GM21723 (cell line): ENCODE measurements around the gene GPX5.
"Not testable (repeated sequence)": the region's sequence is repeated elsewhere in the genome, so short reads cannot be mapped to it uniquely, and the experiment has no call there.

Experiments used
- ATAC-seq: cut with Tn5 transposase; IDR thresholded peaks from one replicate; pipeline ENCODE4 v1.9.1; 2021; ENCODE audit warnings: mild to moderate bottlenecking, moderate library complexity; ENCODE audit not compliant: unreplicated experiment

The GPX5 gene, protein sequence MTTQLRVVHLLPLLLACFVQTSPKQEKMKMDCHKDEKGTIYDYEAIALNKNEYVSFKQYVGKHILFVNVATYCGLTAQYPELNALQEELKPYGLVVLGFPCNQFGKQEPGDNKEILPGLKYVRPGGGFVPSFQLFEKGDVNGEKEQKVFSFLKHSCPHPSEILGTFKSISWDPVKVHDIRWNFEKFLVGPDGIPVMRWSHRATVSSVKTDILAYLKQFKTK

DNA sequence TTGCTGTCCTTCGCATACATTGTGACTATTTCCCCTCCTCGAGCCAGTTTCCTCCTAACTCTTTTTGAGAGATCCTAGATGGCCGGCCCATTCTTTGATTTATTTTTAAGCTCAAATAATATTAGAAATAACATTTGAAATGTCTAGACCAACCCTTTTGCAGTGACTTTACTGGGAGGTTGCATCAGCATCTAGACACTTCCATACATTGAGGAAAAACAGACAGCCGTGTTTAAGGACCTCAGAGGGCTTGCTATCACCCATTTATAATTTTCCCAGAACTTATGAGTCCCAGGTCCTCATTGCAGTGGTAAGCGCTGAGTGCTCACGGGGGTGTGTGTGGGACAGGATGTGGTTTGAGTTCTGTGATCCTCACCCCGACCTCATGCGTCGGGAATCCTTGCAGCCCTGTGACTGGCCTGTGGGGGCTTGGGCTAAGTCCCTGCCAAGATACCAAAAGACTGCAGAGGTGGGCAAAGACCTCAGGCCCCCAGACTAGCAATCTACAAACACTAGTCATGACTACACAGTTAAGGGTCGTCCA lies at the start of gene GPX5:
GPX5 (plus strand) TSS at position 386 of the 544 bp plus-strand sequence; CDS start at position 519, 133 bp downstream.
- no peak for ATAC-seq

DNA sequence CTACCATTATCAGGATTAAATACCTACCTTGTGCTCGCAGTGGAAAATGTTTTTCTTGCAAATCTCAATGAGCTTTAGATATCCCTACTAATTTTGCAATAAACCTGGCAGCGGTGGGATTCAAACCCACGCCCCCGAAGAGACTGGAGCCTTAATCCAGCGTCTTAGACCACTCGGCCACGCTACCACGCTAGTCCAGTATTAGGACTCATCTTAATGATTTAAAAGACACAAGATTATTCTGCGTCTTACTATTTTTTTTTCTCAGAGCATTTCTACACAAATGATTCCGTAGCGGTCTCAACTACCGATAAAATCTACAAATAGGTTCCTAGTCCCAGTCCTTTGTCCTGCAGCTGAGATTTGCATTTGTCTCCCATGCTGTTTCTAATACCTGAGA lies 47.2 kb upstream of the GPX5 start:
- ATAC-seq, result no peak

DNA sequence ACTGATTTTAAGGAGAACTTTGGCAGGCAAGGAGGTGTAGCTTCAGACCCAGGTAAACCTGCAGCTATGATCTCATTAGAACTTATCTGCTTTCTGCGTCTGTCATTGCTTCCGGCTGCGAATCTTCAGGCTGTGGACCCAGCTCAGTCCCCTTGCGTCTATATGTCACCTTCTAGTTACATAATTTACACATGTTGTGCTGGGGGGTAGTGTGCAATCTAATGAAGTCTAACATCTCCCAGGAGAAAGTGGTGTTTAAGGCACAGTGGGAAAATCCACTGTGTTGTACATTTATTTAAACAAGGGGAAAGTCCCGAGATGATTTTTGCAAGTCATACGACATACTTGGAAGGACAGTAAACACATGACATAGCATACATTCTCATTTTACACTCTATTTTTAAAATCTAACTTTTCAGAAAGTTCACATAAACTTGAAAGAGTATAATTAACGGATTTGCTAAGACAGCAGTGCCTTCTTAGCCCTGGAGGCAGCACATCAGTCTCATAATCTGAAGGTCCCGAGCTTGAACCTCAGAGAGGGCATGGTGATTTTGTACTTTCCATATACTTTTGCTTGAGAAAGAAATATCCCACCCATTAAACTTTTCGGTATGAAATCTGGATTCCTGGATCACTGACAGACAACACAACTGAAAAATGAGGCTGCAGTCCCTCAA lies 45.3 kb upstream of the GPX5 start:
- no peak for ATAC-seq

DNA sequence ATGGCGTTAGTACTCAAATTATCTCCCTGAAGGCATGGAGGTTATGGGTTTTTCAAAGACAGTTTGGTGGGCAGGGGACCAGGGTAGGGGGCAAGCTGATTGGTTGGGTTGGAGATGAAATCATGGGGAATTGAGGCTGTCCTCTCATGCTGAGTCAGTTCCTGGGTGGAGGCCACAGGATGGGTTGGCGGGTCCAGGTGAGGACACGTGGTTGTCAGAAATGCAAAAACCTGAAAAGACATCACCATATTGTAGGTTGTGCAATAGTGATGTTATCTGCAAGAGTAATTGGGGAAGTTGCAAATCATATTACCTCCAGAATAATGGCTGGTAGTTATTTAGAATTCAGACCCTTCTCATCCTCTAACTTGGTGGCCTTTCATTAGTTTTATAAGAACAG lies 40.2 kb upstream of the GPX5 start:
- ATAC-seq, result no peak

DNA sequence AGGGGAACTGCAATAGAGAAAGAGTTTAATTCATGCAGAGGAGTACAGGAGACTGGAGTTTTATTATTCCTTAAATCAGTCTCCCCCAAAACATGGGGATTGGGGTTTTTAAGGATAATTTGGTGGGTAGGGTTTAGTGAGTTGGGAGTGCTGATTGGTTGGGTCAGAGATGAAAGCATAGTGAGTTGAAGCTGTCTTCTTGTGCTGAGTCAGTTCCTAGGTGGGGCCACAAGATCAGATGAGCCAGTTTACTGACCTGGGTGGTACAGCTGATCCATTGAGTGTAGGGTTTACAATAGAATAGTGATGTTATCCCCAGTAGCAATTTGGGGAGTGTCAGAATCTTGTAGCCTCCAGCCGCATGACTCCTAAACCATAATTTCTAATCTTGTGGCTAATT lies 39.1 kb upstream of the GPX5 start:
- no peak for ATAC-seq

DNA sequence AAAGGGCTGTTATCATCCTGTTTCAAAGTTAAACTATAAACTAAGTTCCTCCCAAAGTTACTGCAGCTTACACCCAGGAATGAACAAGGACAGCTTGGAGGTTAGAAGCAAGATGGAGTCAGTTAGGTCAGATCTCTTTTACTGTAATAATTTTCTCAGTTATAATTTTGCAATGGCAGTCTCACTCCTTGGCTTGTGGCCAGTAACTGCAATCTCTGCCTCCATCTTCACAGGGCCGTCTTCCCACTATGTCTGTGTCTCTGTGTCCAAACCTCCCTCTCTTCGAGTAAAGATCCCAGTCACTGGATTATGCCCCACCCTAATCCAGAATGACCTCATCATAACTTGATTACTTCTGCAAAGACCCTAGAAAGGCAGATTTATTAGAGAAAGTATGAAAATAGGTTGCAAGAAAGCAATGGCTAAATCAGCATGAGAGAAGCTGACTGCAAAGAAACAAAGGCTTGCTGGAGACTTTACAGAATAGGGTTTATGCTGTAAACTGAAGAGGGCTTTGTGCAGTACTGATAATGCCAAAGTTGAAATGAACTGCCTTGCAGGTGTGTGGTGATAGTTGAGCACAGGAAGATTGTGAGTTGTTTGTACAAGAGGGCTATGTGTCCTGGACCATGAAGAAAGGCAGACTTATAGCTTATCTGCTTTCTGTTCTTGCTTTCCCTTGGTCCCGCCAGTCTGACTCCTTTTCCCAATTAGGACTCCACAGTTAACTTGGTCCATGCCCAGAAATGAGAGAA lies 38.5 kb upstream of the GPX5 start:
- no peak for ATAC-seq

DNA sequence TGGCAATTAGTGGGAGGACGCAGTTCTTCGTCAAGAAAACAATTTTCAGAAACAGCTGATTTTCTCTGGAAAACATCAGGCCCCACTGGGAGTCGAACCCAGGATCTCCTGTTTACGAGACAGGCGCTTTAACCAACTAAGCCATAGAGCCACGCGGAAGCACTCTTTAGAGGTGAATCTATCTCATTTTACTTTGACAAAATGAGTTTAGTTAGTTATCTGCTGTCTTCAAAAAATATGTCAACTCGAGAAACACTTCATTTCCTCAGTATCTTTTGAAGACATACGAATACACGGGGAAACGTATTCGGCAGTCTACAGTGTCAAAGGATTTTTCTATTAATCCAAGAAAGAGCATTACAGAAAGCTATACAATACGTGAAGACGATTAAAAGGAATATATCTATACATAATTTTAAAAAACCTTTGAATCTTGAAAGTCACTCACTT lies 36.7 kb upstream of the GPX5 start:
- no peak for ATAC-seq

DNA sequence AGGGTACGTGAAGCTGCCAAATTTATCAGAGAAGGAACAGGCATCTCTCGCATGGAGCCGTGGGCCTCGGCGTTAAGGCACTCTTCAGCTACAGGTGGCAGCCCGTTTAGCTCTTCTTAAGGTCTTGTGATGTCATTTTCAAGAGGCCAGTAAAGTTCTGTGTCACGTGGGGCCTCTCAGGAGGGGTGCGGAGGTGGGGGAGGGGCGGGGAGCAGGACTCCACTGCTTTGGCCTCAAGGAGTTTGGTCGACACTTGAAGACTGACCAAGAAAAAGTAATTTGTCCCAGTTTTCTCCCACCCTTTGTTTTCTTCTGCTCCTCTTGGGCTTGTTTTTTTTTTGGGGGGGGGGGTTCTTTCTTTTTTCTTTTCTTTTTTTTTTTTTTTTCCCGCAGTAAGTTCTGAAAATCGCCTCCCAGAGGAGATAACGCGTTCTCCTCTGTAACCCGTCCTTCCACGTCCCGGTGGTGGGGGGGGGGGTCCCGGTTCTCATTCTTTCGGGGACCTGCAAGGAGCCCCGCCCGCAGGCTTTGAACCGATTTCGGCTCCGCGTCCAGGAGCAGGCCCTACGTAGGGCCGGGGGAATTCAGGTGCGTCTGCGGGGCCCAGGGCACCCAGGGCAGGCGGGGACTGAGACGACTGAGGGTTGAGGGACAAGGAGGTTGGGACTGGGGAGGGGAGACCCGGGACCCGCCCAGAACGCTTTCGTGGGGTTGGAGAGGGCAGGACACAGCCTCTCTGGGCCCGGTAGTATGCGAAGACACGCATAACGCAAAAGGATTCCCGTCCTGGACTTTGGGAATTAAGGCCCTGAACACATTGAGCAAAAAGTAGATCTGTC lies 36.1 kb upstream of the GPX5 start:
- peak; percentile 81 for ATAC-seq

DNA sequence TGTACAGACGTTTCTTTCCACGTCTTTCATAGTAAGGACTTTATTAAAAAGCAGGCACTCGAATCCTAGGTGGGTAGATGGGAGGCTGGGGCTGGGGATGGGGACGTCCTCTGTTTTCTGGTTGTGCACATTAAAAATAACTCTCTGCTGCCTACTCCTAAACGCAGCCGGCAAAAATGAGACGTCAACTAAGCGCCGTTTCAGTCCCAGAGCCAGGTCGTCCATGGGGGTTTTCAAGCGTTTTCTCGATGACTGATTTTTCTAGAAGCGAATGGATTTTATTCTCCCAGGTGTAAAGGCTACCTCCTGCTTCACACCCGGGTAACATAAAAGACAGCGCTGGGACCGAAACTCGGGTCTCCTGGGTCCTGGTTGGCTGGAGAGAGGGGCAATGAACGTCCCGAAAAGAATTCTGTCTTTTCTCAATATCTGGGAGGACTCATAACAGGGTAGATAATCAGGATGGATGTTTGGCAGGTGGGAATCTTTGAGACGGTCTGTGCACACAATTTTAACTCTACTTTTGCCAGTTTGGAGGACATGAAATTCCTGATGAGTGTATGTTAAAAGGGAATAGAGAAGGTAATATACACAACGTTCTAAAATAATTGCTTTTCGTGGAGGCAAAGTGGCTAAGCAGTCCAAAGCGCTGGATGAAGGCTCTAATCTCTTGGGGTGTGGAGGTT lies 35.3 kb upstream of the GPX5 start:
- peak; percentile 35 for ATAC-seq

DNA sequence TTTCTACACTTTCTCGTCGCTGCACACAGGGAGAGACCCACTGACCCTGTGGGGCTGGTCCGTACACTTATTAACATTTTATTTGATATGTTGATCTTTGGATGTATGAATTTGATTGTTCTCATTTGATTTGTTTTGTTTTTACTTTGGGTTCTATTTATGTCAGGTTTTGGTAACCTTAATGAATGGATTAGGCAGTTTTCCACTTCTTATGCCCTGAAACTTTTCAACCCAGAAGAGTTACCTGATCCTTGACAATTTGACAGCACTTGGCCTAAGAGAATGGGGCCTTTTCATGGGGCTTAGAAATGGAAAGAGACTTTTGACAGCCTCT lies 33.7 kb upstream of the GPX5 start:
- no peak for ATAC-seq

DNA sequence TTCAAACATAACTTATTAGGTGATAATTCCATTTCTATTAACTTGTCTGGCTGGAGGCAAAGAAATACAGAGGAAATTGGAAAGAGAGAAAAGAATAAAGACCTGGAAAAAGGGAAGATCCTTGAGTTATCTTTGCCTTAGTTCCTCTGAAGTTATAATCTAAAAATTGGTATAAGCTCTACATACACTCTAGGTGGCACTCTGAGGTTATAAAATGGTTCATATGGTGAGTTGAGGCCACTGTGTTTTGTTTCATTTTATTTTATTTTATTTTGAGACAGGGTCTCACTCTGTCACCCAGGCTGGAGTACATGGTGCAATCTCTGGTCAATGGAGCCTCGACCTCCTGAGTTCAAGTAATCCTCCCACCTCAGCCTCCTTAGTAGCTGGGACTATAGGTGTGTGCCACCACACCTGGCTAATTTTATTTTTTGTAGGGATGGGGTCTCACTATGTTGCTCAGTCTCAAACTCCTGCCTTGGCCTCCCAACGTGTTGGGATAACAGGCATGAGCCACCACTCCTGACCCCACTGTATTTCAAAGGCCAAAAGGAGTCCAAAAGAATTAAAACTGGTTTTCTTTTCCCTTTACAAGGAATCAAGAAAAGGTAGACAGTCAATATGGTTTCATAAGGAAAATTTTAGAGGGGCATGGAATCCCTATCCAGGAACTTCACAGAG lies 29.4 kb upstream of the GPX5 start:
- no peak for ATAC-seq

DNA sequence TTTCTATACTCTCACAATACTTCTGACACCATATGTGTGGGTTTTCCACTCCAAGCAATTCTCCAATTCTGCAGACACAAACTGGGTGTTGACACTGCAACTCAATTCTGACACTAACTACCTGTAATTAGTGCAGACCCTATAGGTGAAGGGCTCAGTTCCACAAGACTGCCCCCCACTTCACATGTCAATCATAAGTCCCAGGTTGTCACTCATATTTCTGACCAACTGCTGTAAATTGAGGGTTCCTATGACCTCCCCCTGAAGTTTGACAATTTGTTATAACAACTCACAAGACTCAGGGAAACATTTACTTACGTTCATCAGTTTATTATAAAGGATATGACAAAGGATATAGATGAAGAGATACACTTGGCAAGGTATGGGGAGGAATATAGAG lies 28.4 kb upstream of the GPX5 start:
- ATAC-seq, result no peak

DNA sequence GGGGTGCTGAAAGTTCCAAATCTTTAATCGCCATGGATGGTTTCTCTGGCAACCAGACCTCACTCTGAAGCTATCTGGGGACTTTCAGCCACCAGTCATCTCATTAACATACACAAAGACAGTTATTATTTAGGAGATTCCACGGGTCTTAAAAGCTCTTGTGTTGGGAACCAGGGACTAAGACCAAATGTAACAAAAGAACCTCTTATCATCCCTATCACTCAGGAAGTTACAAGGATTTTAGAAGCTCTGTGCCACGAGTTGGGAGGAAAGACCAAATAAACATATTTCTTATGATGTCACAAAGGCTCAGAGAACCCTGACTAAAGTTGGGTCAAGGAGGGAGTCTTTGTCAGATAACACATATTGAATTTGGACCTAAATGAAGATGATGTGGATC lies 27.8 kb upstream of the GPX5 start:
- ATAC-seq, result no peak

DNA sequence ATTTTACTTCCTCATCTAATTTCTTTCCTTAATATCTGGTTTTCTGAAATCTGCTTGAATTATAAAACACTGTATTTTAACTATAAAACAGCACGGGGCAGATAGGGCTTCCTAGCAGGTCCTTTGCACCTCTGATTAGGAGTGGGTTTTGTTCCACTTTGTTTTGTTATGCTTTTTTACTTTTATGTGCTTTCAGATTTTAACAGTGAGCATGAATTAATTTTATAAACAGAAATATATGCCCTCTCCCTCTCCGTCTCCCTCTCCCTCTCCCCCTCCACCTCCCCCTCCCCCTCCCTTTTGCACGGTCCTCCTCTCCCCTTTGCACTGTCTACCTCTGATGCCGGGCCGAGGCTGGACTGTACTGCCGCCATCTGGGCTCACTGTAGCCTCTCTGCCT lies 24.4 kb upstream of the GPX5 start:
- no peak for ATAC-seq

DNA sequence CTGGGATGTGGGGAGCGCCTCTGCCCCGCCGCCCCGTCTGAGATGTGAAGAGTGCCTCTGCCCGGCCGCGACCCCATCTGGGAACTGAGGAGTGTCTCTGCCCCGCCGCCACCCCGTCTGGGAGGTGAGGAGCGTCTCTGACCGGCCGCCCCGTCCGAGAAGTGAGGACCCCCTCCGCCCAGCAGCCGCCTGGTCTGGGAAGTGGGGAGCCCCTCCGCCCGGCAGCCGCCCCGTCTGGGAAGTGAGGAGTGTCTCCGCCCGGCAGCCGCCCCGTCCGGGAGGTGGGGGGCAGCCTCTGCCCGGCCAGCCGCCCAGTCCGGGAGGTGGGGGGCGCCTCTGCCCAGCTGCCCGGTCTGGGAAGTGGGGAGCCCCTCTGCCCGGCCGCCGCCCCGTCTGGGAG lies 23.5 kb upstream of the GPX5 start:
- not testable (repeated sequence) for ATAC-seq

DNA sequence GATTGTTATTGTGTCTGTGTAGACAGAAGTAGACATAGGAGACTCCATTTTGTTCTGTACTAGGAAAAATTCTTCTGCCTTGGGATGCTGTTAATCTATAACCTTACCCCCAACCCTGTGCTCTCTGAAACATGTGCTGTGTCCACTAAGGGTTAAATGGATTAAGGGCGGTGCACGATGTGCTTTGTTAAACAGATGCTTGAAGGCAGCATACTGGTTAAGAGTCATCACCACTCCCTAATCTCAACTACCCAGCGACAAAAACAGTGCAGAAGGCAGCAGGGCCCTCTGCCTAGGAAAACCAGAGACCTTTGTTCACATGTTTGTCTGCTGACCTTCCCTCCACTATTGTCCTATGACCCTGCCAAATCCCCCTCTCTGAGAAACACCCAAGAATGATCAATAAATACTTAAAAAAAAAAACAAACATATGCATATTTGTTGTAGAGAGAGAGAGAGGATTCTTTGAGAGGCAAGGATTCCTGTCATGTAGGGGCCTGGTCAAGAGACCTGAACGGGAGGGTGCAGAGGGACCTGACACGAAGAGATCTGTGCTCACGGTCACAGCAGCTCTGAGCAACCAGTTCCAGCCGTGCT lies 22.9 kb upstream of the GPX5 start:
- ATAC-seq, result not testable (repeated sequence)

DNA sequence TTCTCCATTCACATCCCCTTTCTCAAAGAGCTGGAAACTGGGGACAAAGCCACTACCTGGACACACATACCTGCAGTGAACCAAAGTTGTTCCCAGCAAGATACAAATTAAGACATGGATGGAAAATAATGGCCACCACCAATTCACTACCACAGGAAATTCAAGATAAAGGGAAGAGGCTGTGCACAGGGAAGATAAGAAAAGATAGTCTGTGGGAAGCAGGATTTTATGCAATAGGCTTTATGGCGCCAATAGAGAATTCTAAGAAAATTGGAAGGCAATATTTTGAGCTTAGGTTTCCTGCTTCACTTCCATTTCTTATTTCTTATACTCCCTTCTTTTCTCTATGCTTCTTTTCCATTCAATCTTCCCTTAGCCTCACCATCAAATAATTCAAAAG lies 19.9 kb upstream of the GPX5 start:
- ATAC-seq, result no peak

DNA sequence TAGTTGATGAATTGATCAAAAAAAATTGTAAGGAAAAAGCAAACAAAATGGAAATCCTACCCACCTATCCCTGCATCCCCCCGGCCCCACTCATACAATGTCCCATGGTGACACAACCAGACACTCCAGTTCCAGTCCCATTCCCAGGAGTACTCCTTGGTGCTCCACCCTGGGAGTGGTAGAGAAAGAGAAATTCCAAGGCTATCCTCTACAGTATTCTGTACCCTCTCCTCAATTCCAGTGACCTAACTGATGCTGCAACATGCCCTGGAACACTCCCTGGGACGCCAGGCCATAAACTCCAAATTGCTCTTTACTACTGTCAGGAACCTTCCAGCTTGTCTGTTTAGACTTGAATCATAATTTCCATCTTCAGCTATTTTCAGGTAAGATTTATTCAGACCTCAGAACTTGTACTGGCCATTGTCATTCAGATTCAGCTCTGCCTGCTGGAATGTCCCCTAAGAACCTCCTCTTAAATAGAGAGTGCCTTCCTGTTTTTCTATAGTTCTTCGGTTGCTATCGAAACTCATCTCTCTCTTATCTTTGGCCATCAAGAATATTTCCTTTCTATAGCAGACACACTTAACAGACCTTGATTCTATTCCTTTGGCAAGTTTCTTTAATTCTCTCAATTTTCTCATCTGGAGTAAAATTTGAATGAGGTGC lies 18.7 kb upstream of the GPX5 start:
- ATAC-seq, result no peak
